Limb (tissue), 2 donors: ENCODE results near the gene PPBP.

Experiments used
- DNase-seq, 2 donors: peaks; one replicate each; pipeline ENCODE4 v3.0.0-alpha.2; 2016; ENCODE audit errors: extremely low spot score in 2 of 2

PPBP gene

DNA sequence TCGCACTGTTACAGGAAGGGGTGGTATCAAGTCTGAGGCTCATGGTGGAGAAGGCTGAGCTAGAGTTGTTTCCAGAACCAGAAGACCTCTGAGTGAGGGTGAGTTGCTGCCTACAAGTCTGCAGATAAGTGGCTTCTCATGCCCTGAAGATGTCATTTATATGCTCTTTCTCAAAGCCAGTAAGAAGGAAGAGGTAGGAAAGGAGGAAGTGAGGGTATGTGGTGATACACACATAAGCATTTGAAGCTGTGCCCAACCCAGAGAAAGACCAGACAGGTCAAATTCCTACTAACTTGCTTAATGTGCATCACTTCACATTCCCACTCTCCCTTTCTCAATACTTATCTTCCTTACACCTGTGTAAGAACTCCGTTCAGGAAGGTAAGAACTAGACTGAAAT lies at the start of gene PPBP:
Gene PPBP (minus strand): TSS at position 130 of the 400 bp plus-strand sequence. CDS start 87 bp downstream, at position 43.
- DNase-seq = no peak

DNA sequence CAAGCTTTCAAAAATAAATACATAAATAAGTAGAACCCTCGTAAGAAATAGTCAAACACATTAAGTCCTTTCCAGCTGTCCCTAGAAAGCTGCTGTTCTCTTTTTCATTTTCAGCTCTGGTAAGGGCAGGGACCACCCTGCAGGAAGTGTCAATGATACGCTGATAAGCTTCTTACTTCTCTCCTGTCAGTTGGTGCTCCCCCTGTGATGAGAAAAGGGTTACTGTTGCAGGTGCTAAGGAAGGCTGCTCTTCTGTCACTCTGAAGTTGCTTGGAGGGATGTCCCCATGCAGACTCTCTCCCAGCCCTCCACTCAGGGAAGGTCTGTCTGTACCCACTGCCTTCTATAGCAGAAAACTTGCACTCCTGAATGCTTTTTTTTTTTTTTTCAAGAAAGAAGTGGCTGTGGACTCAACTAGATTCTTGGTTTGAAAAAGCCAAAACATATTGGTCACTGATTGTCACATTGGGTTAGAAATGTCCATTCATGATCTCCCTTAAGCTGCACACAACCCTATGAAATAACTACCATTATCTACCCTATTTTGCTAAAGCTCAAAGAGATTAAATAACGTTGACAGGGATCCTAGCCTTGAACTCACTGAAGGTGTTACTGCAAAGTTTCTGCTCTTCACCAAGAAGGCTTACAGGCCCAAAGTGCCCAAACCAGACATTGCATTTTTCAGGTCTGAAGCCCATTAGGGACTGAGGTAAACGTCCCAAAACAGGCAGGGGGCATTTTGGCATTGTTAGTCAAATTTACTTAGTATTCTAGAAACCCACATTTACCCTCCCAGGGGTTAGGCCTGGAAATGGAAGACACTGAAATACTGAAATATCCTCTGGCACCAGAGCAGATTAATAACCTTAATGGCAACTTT lies 49.3 kb upstream of the PPBP start:
- DNase-seq = no peak

DNA sequence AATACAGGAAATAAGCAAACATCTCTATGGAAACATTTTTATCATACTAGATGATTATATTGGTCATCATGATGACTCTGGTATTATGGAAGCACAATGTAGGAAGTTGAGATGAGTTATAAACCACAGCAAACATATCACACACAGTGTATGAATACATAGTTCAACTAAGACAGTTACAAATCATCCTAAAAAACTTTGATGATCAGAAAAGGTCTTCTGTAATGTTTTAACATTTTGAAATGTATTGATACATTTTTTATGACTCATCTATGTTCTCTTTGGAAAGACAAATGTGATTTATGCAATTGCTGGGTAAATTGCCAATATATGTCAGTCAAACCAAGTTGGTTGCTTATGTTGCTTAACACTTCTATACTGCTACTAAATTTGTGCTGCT lies 45.7 kb upstream of the PPBP start:
- no peak for DNase-seq

GRCh38 chr4:74032064-74032463 lies 44.1 kb upstream of the PPBP start:
- no peak for DNase-seq

GRCh38 chr4:74031576-74031975 lies 43.6 kb upstream of the PPBP start:
- DNase-seq = no peak

DNA sequence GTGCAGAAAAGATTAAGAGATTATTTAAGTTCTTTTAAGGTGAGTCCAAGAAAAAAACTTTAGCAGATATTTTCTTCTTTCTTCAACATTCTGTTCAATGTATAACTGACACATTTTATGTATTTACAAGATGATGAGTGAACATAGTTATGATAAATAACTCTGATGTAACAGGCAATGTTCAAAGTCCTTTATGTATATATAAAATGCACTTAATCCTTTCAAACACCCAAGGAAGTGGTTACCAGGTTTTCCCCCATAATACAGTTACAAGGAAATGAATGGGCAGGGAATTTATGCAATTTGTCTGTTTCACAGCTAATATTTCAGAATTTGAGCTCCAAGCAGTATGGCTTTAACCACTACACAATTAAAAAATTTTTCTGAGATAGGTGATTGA lies 42.3 kb upstream of the PPBP start:
- no peak for DNase-seq

GRCh38 chr4:74028504-74028903 lies 40.5 kb upstream of the PPBP start:
- DNase-seq = no peak

GRCh38 chr4:74023709-74024108 lies 35.7 kb upstream of the PPBP start:
- no peak for DNase-seq

DNA sequence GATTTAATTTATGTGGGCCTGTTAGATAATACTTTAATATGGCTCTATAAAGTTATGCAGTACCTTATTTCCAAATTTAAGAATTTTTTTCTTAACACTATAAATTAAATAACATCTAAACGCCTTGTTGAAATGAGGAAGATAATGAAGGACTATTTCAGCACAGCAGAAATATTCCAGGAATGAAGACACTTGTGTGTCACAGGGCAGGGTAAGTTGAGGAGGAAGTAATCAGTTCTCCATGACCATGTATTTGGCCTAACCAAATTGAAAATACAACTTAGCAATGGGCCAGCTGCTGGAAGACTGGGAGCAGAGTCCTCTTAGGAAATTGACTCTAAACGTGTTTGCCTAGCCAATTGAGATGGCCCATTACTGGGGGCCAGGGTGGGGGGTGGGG lies 33.6 kb upstream of the PPBP start:
- DNase-seq = no peak

DNA sequence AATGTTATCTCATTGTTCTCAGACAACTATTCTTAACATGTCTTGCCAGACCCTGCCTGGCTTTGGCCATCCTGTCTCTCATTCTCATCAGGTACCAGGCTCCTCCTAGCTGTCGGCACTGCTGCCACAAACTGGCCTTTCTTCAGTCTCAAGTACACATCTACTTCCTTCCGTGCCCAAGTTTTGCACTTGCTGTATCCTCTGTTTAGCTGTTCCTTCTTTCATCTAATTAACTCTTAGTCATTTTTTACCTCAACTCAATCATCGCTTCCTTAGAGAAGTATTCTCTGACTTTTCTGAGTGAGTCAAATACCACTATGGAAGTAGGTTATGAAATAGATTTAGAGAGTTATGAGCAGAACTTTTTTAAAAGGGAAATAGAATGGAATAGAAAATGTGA lies 30.8 kb upstream of the PPBP start:
- no peak for DNase-seq

GRCh38 chr4:74018116-74018515 lies 30.1 kb upstream of the PPBP start:
- no peak for DNase-seq

- no peak for DNase-seq
These were observed 28.1 kb upstream of the PPBP start for GRCh38 chr4:74016068-74016467.

DNA sequence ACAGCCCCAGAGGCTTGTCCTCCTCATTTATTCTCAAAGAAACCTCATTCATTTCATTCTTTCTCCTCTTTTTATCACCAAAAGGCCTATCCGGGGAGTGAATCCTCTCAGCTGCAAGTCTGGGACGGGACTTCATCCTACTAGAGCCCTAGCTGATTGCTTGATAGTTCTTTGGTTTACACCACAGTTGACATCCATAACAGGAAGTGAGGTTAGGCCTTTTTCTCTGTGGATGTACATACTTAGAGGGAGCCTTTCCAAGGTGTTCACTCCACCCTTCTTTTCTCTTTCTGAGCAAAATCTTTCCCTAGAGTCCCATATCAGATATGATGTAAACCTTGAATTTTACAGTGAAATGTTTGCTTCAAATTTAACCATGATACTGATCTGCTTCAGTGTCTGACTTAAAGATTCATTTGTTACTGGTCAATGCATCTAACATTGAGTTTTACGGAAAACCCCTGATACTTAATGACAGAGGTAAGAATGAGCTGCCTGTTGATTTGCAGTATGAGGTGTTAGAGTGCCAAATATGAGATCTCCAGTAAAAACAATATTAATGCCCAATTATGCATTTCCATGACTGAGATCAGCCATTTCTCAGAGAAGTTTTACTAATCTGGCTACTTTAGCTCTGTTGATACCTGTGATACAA lies 27.3 kb upstream of the PPBP start:
- DNase-seq = no peak

GRCh38 chr4:74014332-74014731 lies 26.3 kb upstream of the PPBP start:
- DNase-seq = no peak

DNA sequence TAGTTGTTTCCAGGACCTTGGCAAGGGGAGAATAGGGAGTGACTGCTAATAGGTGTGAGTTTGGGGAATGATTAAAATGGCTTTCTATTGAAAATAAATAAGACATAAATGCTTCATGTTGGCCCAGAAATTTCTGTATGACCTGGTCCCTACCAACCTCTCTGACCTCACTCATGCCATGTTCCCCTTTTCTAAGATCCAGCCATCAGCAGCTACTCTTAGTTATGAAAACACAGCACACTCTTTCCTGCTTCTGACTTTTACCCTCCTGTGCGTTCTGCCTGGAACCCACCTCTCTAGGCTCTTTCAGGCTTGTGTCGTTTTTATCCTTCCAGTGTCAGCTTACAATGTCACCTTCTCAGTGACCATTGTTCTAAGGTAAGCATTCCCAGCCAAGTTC lies 25.3 kb upstream of the PPBP start:
- no peak for DNase-seq

DNA sequence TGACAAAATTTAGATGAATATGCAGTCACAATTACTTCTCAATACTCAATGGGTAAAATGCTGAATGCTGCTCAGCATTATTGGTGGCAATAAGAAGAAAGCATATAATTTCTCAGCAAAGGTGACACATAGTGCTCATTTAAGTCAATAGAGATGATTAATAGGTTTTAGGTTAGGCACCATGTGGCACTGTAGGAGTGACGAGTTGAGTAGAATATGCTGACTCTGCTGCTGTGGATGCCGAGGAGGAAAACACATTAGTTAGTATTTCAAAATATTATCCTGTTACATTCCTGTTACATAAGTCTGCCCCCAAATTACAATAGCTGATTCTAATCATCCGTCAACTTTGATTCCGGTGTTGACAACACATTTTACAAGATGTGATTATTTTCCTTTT lies 24.1 kb upstream of the PPBP start:
- no peak for DNase-seq

- no peak for DNase-seq
These were observed 21.3 kb upstream of the PPBP start for GRCh38 chr4:74009307-74009706.

DNA sequence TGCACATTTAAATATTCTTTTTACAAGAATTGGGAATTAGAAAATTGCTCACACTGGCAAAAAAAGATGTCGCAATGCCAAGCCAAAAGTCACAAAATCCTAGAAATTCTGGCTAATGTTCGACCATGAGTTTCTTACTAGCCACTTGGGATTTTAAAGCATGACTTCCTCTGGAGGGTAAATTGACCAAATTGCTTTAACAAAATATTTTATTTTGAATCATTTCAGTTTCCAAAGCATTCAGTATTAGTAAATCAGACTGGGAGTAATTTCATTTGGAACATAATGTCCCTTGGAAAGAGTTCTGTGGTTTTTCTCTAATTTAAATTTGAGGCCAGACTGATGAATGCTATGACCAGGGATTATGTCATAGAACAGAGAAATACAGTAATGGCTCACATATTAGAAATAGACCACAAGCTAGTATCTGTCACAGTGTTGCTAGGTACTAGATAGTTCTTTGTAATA lies 18.1 kb upstream of the PPBP start:
- no peak for DNase-seq

DNA sequence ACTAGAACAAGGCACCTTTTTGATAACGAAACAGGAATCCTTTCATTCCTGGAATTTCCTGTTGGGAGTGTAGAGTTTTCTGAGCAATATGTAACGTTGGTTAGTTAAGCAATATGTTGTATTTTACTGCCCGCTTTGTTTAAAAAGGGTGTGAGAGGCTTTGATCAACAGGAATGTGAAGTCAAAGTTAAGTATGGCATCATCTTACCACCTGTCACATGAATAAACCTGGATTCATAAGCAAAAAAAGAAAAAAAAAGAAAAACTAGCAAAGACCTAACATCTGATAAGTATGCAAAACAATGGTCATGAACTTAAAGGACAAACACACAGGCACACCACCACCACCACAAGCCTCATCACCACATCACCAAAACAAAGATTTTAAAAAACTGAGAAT lies 17.5 kb upstream of the PPBP start:
- no peak for DNase-seq

GRCh38 chr4:74004668-74005067 lies 16.7 kb upstream of the PPBP start:
- no peak for DNase-seq

GRCh38 chr4:74000301-74000700 lies 12.3 kb upstream of the PPBP start:
- DNase-seq = no peak

DNA sequence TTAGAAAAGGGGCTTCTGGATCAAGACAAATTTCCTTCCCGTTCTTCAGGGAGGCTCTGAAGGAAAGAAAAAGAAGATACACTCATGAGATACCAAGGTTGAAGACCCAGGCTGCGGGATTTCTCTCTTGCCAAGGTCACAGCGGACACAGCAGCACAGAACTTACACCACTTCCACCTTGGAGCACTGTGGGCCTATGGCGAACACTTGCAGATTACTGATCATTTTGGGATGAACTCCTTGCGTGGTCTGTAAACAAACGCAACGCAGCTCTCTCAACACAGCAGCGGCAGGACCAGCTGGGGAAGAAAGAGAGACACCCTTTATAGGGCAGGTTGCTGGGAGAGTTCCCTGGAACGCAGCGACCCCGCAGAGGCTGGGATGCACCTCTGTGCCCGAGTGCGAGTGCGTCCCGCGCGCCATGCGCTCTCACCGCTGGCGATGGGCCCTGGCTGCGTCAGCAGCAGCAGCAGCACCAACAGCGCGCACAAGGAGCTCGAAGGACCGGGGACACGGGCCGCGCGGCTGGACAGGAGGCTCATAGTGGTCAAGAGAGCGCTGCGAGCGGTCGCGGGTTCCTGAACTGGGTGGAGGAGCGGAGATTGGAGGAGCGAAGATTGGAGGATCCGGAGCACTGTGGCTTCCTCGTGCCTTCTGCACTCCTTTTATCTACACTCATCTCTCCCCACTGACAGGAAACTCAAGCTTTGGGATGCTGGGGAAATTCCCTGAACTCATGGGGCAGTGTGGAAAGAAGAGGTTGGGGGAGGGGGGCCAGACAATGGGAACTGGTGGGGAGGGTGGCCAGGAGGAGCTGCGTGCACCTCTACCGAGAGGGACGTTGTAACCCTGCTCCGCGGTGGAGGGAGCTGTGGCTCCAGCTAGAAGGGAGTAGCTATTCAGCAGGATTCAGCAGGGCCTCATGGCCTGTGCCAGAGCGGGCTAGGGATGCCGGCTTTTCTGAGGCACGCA lies 10.3 kb upstream of the PPBP start, which contains the start of gene CXCL5:
Gene CXCL5 (minus strand): TSS at position 638 of the 972 bp plus-strand sequence. CDS start 96 bp downstream, at position 542.
- peak; percentile 5 to 56 for DNase-seq
